GM20431 (cell line): Measurements from ENCODE around the gene ERI3.

Experiments used
- in situ Hi-C: fragments of 300-500 bp; cut with MseI, MboI; formaldehyde crosslinking; loops from one replicate; pipeline ENCODE4 v1.15.0; 2020; ENCODE audit warnings: low sequenced_read_pairs; ENCODE audit not compliant: unreplicated experiment

Gene ERI3

DNA sequence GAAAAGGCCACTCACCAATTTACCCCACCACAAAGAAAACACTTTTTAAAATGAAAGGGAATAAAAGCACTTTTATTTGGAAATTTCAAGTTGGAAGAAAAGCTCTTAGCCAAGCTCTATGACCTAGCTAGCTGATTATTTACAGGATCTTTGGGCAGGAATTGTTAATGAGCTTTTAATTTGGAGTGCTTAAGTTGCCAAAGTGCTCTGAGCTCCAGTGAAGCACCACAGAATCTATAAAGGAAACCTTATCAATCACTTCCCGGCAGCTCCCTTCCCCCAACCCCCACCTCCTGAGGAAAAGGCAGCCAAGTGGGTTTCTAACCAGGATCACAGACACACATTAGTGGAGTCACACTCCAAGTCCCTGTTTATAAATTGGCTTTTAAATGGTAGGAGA lies 1.5 kb downstream of the ERI3 start:
- in situ Hi-C loops = no loop called here

- in situ Hi-C loops = no loop called here
Observed at GRCh38 chr1:44351289-44351688, 3.8 kb downstream of the ERI3 start.

- in situ Hi-C loops = no loop called here
Observed at GRCh38 chr1:44348061-44348485, 7.0 kb downstream of the ERI3 start.

GRCh38 chr1:44347280-44347679 lies 7.8 kb downstream of the ERI3 start:
- in situ Hi-C loops = no loop called here

GRCh38 chr1:44346878-44347277 lies 8.2 kb downstream of the ERI3 start:
- in situ Hi-C loops = no loop called here

DNA sequence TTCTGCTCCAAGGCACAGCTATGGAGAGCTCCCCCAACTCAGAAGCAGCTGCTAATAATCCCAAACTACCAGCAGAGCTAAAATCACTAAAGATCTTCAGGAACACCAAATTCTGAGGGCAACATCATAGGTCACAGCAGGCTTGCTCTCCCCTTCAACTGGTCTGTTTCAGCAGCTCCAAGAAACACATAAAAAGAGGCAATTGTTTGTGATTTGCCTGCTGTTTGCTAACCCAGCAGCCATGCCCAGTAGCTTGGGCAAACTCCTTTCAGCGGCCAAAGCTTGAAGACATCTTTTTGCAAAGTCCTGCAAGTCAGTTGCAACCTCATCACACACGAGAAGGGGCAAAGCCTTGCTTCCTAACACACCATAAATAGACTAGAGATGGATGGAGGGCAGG lies 8.9 kb downstream of the ERI3 start:
- in situ Hi-C loops = no loop called here

GRCh38 chr1:44345187-44345775 lies 9.8 kb downstream of the ERI3 start:
- in situ Hi-C loops = no loop called here

GRCh38 chr1:44339731-44340130 lies 15.3 kb downstream of the ERI3 start:
- in situ Hi-C loops = no loop called here

DNA sequence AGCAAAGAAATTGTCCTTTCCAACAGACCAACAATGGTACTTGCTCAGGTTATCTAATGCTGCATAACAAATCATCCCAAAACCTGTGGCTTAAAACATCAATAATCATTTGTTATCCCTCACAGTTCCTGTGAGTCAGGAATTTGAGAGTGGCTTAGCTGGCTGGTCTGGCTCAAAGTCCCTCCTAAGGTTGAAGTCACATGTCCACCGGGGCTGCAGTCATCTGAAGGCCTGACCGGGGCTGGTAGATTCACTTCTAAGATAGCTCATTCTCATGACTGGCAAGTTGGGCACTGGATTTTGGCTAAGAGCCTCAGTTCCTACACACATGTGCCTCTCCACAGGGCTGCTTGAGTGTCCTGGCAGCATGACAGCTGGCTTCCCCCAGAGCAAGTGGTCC lies 16.9 kb downstream of the ERI3 start:
- in situ Hi-C loops = no loop called here

GRCh38 chr1:44336668-44337067 lies 18.4 kb downstream of the ERI3 start:
- in situ Hi-C loops = no loop called here

GRCh38 chr1:44334968-44335367 lies 20.1 kb downstream of the ERI3 start:
- in situ Hi-C loops = no loop called here

- in situ Hi-C loops = no loop called here
Observed at GRCh38 chr1:44333376-44333775, 21.7 kb downstream of the ERI3 start.

- in situ Hi-C loops = no loop called here
Observed at GRCh38 chr1:44332505-44332904, 22.6 kb downstream of the ERI3 start.

- in situ Hi-C loops = no loop called here
Observed at GRCh38 chr1:44330935-44331334, 24.1 kb downstream of the ERI3 start.

- in situ Hi-C loops = no loop called here
Observed at GRCh38 chr1:44328671-44329416, 26.2 kb downstream of the ERI3 start.

DNA sequence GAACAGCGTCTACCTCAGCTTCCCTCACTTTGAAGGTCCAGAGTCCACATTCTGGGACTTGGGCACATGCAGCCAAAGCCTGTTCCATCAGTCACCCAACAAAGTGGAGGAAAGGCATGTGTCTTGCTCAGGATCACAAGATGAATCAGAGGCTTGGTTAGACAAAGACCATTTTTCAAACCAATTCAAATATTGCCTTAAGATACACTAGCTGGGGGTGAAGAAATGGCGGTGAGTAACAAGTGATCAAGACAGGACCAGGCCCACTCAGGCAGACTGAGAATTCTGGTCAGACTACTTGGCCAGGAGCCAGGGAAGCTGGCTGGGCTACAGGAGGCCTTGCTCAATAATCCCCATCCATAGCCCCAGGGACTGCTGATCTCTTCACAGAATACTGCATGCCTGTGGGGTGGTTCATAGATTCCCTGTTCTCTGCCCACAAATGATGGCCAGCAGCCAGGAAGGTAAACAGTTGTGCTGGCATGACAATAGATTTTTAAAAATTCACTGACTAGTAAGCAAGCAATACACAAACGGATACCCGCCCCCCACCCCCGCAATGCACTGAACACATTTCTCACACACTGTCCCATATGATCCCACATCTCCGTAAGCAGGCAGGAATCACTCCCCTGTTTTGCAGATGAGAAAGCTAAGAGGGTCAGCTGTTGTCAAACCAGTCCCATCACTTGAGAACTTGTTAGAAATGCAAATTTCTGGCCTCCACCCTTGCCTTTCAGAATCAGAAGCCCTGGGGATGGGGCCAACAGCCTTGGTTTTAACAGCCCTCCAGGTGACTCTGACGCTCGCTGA lies 27.2 kb downstream of the ERI3 start:
- in situ Hi-C loops = no loop called here

DNA sequence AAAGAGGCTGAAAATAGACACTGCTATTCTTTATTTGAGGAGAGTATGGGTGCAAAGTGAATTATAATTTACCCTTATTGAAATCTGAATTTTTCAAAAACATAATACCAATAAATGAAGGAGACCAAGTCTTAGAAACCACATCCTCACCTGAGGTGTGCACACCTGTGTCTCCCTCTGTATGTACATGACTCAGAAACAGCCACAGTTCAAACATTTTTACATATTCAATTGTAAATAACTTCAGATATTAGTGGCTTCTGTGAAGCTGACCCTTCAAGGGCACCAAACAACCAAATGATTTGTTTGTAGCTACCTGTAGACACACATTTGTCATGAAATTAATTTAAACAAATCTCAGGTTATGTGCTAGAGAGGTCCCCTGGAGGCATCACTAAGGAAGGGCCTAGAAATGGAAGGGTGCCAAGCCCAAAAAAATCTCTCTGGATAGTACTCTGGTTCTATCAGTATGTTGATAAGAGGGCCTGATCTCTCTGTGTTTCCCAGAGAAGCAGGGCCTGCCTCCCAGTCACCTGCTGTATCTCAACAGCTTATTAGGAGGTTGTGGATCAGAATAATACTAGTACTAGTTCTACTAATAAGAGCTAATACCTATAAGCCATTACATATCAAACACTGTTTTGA lies 28.1 kb downstream of the ERI3 start:
- in situ Hi-C loops = no loop called here

GRCh38 chr1:44326024-44326701 lies 28.9 kb downstream of the ERI3 start:
- in situ Hi-C loops = no loop called here

DNA sequence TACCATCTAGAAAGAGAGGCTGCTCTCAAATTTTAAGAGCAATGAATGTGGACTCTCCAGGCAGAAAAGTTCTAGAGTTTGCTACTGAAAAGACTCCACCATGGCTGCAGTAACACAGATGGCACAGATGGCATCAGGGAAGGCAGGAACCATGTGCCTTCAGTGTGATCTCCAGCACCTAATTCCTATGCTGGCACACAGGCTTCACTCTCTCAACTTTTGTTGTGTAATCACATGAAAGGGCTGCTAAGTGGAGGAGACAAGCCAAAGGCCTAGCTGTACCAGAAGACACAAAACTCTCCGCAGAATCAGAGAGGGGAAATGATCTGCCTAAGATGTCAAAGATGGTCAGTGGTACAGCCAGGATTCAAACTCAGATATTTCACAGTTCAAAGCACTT lies 31.1 kb downstream of the ERI3 start:
- in situ Hi-C loops = no loop called here

DNA sequence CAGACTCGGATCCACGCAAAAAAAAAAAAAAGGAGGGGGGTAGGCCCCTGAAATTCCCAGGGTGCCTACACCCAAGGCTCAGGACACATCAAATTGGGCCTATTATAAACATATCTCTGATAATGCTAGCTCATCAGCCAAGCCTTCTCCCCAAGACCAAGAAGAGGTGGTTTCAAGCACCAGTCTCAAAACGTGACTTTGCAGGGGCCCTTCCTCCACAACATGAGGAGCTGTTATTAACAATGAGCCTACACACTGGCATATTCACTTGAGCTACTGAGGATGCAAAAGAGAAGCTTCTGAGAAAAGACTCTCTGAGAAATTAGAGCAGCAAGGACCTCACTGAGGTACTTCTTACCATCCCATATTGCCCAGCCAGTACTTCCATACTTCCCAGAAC lies 32.7 kb downstream of the ERI3 start:
- in situ Hi-C loops = no loop called here
